PFSK-1 (cell line): ENCODE data around the gene LSMEM2.

ENCODE experiments used
- FOXP2 ChIP-seq: optimal IDR thresholded peaks from 2 replicates; pipeline ENCODE3; 2011; ENCODE audit warnings: borderline replicate concordance, control low read depth, inconsistent platforms; ENCODE audit not compliant: insufficient read depth; ENCODE audit errors: extremely low read length, extremely low read depth
- POLR2AphosphoS5 ChIP-seq: IDR thresholded peaks from 2 replicates; pipeline ENCODE4 v1.6.1; 2012; ENCODE audit warnings: low read depth, mild to moderate bottlenecking, control low read depth, low read length, moderate library complexity
- REST ChIP-seq, 2 experiments: IDR thresholded peaks; 2 replicates each; pipeline versions ENCODE4 v1.6.1 to v1.8.0; 2011 to 2012; ENCODE audit warnings: low read depth in 2 of 2, low read length in 2 of 2, control low read depth in 1 of 2, inconsistent platforms in 1 of 2, mild to moderate bottlenecking in 1 of 2, moderate library complexity in 1 of 2; ENCODE audit not compliant: insufficient read depth in 1 of 2
- SIN3A ChIP-seq: IDR thresholded peaks from 2 replicates; pipeline ENCODE4 v1.6.1; 2012; ENCODE audit warnings: mild to moderate bottlenecking, low read length, moderate library complexity, borderline replicate concordance; ENCODE audit not compliant: insufficient read depth
- TAF1 ChIP-seq: IDR thresholded peaks from 2 replicates; pipeline ENCODE4 v1.6.1; 2012; ENCODE audit warnings: low read length, control low read depth, borderline replicate concordance; ENCODE audit not compliant: insufficient read depth

LSMEM2 gene

GRCh38 chr3:50327129-50327528, 48.2 kb downstream of the LSMEM2 start:
- no peak for TF ChIP-seq REST (IDR thresholded peaks at IDR 0.05; ENCODE audit: insufficient read depth in 1 of 2, low read depth in 2 of 2, low read length in 2 of 2)
- TF ChIP-seq TAF1 = no peak
- TF ChIP-seq SIN3A = no peak
- TF ChIP-seq FOXP2 = no peak
- TF ChIP-seq POLR2AphosphoS5 = no peak

- no peak for TF ChIP-seq FOXP2
- TF ChIP-seq REST (IDR thresholded peaks at IDR 0.05; ENCODE audit: insufficient read depth in 1 of 2, low read depth in 2 of 2, low read length in 2 of 2) = peak; percentile 53 to 54; a peak in 2 of 4 replicates
- peak; percentile 79 for TF ChIP-seq POLR2AphosphoS5
- peak; percentile 78; the same call in 1 of the 2 replicates for TF ChIP-seq TAF1
These were observed 49.2 kb downstream of the LSMEM2 start, which contains the start of gene TUSC2 for GRCh38 chr3:50327943-50328691. TUSC2 (minus strand) TSS chr3:50328223; CDS start chr3:50328099, 124 bp downstream.

GRCh38 chr3:50330330-50330729, 51.4 kb downstream of the LSMEM2 start:
- TF ChIP-seq POLR2AphosphoS5 (no peak), TAF1 (no peak), SIN3A (no peak), REST (IDR thresholded peaks at IDR 0.05; ENCODE audit: insufficient read depth in 1 of 2, low read depth in 2 of 2, low read length in 2 of 2) (no peak), FOXP2 (no peak)

GRCh38 chr3:50331364-50331907, 52.5 kb downstream of the LSMEM2 start:
- no peak for TF ChIP-seq SIN3A
- no peak for TF ChIP-seq TAF1
- no peak for TF ChIP-seq FOXP2
- no peak for TF ChIP-seq REST (IDR thresholded peaks at IDR 0.05; ENCODE audit: insufficient read depth in 1 of 2, low read depth in 2 of 2, low read length in 2 of 2)
- TF ChIP-seq POLR2AphosphoS5 = no peak

GRCh38 chr3:50333744-50334328, 54.9 kb downstream of the LSMEM2 start:
- TF ChIP-seq TAF1 (no peak), POLR2AphosphoS5 (no peak), FOXP2 (no peak), SIN3A (no peak), REST (IDR thresholded peaks at IDR 0.05; ENCODE audit: insufficient read depth in 1 of 2, low read depth in 2 of 2, low read length in 2 of 2) (no peak)
